HG03064 (cell line): ENCODE measurements around the gene CTBP2.
"Not testable (repeated sequence)": the region's sequence is repeated elsewhere in the genome, so short reads cannot be mapped to it uniquely, and the experiment has no call there.

Experiments used
- ATAC-seq: cut with Tn5 transposase; IDR thresholded peaks from one replicate; pipeline ENCODE4 v1.9.1; 2021; ENCODE audit warnings: low read depth; ENCODE audit not compliant: unreplicated experiment

Gene CTBP2

GRCh38 chr10:125160856-125161706 lies 718 bp upstream of the CTBP2 start:
- no peak for ATAC-seq

GRCh38 chr10:125159486-125159931 lies 854 bp downstream of the CTBP2 start:
- no peak for ATAC-seq

GRCh38 chr10:125158601-125159485 lies 1.5 kb downstream of the CTBP2 start:
- ATAC-seq: no peak

- ATAC-seq: no peak
These were observed 2.1 kb downstream of the CTBP2 start for GRCh38 chr10:125158275-125158600.

- ATAC-seq: no peak
These were observed 2.9 kb downstream of the CTBP2 start for GRCh38 chr10:125157505-125157904.

- no peak for ATAC-seq
These were observed 3.5 kb downstream of the CTBP2 start for GRCh38 chr10:125156739-125157480.

- ATAC-seq: no peak
These were observed 4.2 kb downstream of the CTBP2 start for GRCh38 chr10:125156196-125156595.

- ATAC-seq: no peak
These were observed 5.3 kb downstream of the CTBP2 start for GRCh38 chr10:125155101-125155500.

GRCh38 chr10:125154529-125154928 lies 5.8 kb downstream of the CTBP2 start:
- ATAC-seq: no peak

- no peak for ATAC-seq
These were observed 6.5 kb downstream of the CTBP2 start for GRCh38 chr10:125153703-125154490.

- no peak for ATAC-seq
These were observed 7.7 kb downstream of the CTBP2 start for GRCh38 chr10:125152450-125153368.

GRCh38 chr10:125151553-125152449 lies 8.6 kb downstream of the CTBP2 start:
- no peak for ATAC-seq

GRCh38 chr10:125151170-125151552 lies 9.2 kb downstream of the CTBP2 start:
- no peak for ATAC-seq

- not testable (repeated sequence) for ATAC-seq
These were observed 9.8 kb downstream of the CTBP2 start for GRCh38 chr10:125150376-125151083.

- no peak for ATAC-seq
These were observed 10.7 kb downstream of the CTBP2 start for GRCh38 chr10:125149680-125150047.

GRCh38 chr10:125149036-125149679 lies 11.2 kb downstream of the CTBP2 start:
- ATAC-seq: no peak

- no peak for ATAC-seq
These were observed 11.8 kb downstream of the CTBP2 start for GRCh38 chr10:125148528-125148927.
